GM06990 (cell line): ENCODE data around the gene LONP1.

ENCODE experiments used
- DNase-seq: peaks from one replicate; pipeline ENCODE4 v3.0.0-alpha.2; 2011; ENCODE audit not compliant: insufficient read length; ENCODE audit errors: extremely low read depth
- H3K27me3 ChIP-seq: replicated peaks from 2 replicates; pipeline ENCODE4 v1.6.0; 2011; ENCODE audit warnings: low read length; ENCODE audit not compliant: control insufficient read depth, insufficient read depth
- H3K36me3 ChIP-seq: 2 replicates; pipeline ENCODE4 v1.5.1; 2011; ENCODE audit warnings: low read length; ENCODE audit not compliant: control insufficient read depth, insufficient read depth
- H3K4me3 ChIP-seq: replicated peaks from 2 replicates; pipeline ENCODE4 v1.5.1; 2011; ENCODE audit warnings: low read depth, mild to moderate bottlenecking, control low read depth, low read length
- TF ChIP-seq, protein P1 (sequence below): IDR thresholded peaks from 2 replicates; pipeline ENCODE4 v1.5.1; 2011; ENCODE audit warnings: low read length, control low read depth, mild to moderate bottlenecking, inconsistent platforms; ENCODE audit not compliant: insufficient read depth, poor library complexity, severe bottlenecking

Gene LONP1

GRCh38 chr19:5677136-5677535 is 42.8 kb downstream of the LONP1 start:
- no peak for DNase-seq
- no peak overlapping the region for H3K4me3 ChIP-seq
- H3K36me3 ChIP-seq: peaks cover 7% of the 10 kb centered on the region
- no peaks in the 10 kb centered on the region for H3K27me3 ChIP-seq
- TF ChIP-seq, protein P1, sequence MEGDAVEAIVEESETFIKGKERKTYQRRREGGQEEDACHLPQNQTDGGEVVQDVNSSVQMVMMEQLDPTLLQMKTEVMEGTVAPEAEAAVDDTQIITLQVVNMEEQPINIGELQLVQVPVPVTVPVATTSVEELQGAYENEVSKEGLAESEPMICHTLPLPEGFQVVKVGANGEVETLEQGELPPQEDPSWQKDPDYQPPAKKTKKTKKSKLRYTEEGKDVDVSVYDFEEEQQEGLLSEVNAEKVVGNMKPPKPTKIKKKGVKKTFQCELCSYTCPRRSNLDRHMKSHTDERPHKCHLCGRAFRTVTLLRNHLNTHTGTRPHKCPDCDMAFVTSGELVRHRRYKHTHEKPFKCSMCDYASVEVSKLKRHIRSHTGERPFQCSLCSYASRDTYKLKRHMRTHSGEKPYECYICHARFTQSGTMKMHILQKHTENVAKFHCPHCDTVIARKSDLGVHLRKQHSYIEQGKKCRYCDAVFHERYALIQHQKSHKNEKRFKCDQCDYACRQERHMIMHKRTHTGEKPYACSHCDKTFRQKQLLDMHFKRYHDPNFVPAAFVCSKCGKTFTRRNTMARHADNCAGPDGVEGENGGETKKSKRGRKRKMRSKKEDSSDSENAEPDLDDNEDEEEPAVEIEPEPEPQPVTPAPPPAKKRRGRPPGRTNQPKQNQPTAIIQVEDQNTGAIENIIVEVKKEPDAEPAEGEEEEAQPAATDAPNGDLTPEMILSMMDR: no peak

DNA sequence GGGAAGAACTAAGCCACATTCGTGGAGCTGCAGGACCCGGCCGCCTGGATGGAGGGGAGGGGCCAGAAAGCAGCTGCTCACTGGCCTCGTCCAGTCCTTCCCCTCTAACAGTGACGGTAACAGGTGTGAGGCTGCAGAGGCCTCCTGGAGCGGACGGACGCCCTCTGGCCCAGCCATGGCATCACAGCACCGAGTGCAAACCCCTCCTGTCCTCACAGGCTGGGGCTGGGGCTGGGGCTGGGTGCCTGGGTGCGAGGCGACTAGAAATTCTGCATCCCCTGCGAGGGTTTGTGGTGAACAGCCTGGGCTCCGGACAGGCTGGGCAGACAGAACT is 43.2 kb downstream of the LONP1 start:
- Histone ChIP-seq H3K27me3 (no peaks in the 10 kb centered on the region), H3K36me3 (peaks cover 10% of the 10 kb centered on the region), H3K4me3 (no peak overlapping the region)
- TF ChIP-seq, protein P1: no peak
- no peak for DNase-seq

DNA sequence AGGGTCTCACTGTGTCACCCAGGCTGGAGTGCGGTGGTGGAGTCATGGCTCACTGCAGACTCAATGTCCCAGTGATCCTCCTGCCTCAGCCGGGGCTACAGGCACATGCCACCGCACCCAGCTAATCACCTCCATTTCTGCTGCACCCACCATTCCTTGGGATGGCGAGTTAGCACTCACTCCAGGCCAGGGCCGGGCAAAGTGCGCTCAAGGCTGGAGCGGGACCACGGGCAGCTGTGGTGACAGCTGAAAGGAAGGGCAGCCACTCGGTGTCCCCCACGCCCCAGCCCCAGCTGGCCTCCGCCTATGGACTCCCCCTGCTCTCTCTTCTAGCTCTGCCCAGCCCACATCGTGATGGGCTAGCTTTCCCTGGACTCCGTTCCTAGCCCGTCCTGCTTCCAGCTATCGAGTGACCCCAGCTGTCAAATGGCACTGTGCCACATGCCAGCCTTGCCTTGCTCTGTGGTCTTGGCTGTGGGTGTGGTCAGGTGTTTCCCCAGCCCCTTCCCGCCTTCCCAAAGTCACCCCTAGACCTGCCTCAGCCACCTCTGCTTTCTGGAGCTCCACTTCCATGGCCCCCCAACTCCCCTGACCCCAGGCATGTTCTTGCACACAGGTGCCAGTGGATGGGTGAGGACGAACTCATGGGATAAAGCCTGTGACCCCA is 43.7 kb downstream of the LONP1 start:
- Histone ChIP-seq H3K27me3 (no peaks in the 10 kb centered on the region), H3K36me3 (peaks cover 11% of the 10 kb centered on the region), H3K4me3 (no peak overlapping the region)
- DNase-seq: no peak
- TF ChIP-seq, protein P1: no peak

DNA sequence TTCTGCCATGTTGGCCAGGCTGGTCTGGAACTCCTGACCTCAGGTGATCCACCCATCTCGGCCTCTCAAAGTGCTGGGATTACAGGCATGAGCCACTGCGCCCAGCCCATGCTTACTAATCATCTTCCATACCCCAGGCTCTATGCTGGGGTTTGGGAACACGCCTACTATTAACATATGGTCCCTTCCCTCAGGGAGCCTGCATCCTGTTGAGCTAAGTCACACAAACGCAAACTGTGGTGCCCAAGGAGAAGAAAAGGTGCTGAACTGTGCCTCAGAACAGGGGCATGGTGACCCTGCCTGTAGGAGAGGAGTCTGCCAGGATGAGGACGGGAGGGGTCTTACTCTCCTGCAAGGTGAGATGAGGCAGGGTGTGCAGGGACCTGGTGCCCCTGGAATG is 45.2 kb downstream of the LONP1 start:
- no peak for DNase-seq
- peaks cover 13% of the 10 kb centered on the region for H3K36me3 ChIP-seq
- H3K27me3 ChIP-seq: no peaks in the 10 kb centered on the region
- no peak overlapping the region for H3K4me3 ChIP-seq
- TF ChIP-seq, protein P1: no peak

- Histone ChIP-seq H3K4me3 (no peak overlapping the region), H3K36me3 (peaks cover 23% of the 10 kb centered on the region), H3K27me3 (no peaks in the 10 kb centered on the region)
- TF ChIP-seq, protein P1: no peak
- DNase-seq: no peak
These were observed 46.2 kb downstream of the LONP1 start for GRCh38 chr19:5673752-5674151.

DNA sequence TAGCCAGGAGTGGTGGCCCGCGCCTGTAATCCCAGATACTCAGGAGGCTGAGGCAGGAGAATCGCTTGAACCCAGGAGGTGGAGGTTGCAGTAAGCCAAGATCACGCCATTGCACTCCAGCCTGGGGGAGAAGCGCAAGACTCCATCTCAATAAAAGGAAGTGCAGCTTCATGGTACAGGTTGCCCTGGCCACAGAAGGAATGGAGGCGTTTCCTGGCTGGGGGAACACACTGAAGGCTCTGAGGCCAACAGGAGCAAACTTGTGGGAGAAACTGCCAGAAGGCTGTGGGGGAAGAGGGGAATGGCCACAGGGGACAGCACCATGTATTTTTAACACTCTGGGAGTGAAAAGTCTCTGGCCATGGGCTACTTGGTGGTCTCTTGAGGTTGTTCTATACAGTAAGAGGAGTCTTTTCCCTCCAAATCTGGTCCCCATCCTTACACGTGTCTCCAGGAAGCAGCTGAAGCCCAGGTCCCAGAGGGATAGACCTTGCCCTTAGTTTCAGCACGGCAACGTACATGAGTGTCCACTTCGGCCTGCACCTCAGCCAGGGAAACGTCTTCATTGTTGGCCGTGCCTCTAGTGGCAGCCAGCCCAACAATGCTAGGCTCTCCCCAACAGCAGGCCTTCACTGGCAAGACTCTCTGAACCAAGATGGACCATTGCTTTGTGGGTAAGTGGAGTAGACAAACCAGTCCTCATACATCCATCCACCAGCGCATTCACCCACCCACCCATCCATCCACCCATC is 47.1 kb downstream of the LONP1 start:
- DNase-seq: no peak
- H3K36me3 ChIP-seq: peaks cover 23% of the 10 kb centered on the region
- H3K27me3 ChIP-seq: no peaks in the 10 kb centered on the region
- TF ChIP-seq, protein P1: no peak
- H3K4me3 ChIP-seq: no peak overlapping the region
